Mammary epithelial cell (primary cell): ENCODE results near the gene CEP76.

ENCODE experiments used
- CTCF ChIP-seq, 2 donors: IDR thresholded peaks in 1 of 2; conservative IDR thresholded peaks in 1 of 2; 2 replicates each; pipeline ENCODE4 v1.5.1; 2011 to 2012; ENCODE audit warnings: inconsistent platforms in 2 of 2, low read length in 2 of 2, mild to moderate bottlenecking in 2 of 2, control low read depth in 1 of 2, low read depth in 1 of 2; ENCODE audit not compliant: insufficient read depth in 1 of 2; ENCODE audit errors: extremely low read depth in 1 of 2
- EZH2 ChIP-seq: IDR thresholded peaks from 2 replicates; pipeline ENCODE4 v1.6.1; 2012; ENCODE audit warnings: low read length, inconsistent platforms, borderline replicate concordance

GRCh38 chr18:12645751-12646203 is 56.7 kb downstream of the CEP76 start:
- TF ChIP-seq CTCF (conservative IDR thresholded peaks at IDR 0.05 in 1 of 2, IDR thresholded peaks at IDR 0.05 in 1 of 2; ENCODE audit: extremely low read depth in 1 of 2, insufficient read depth in 1 of 2, low read depth in 1 of 2, low read length in 2 of 2) (no peak), EZH2 (no peak)
